Type B pancreatic cell (in vitro differentiated cells): Measurements from ENCODE around the gene KCNIP3. TPM values are rescaled to one million over a fixed set of nuclear protein-coding genes. Genes with fewer than 3 reads are reported as not detected.
A peak's percentile ranks its signal among the peaks of the same experiment; 100 is the strongest.

Experiments
- DNase-seq: peaks from one replicate; pipeline ENCODE4 v3.0.0; 2021; ENCODE audit warnings: mixed read lengths; ENCODE audit not compliant: unreplicated experiment; ENCODE audit errors: extremely low spot score
- H3K27ac Mint-ChIP-seq: 2 replicates; pipeline ENCODE4 v1.8.0; 2021; ENCODE audit warnings: mild to moderate bottlenecking, mixed read lengths
- H3K27me3 Mint-ChIP-seq: 2 replicates; pipeline ENCODE4 v1.8.0; 2021; ENCODE audit warnings: mixed read lengths
- H3K36me3 Mint-ChIP-seq: 2 replicates; pipeline ENCODE4 v1.8.0; 2021; ENCODE audit warnings: mixed read lengths
- H3K4me1 Mint-ChIP-seq: one replicate; pipeline ENCODE4 v1.8.0; 2021; ENCODE audit warnings: mixed read lengths; ENCODE audit not compliant: unreplicated experiment
- H3K4me3 Mint-ChIP-seq: 2 replicates; pipeline ENCODE4 v1.8.0; 2021; ENCODE audit warnings: mild to moderate bottlenecking, mixed read lengths
- H3K9me3 Mint-ChIP-seq: 2 replicates; pipeline ENCODE4 v1.8.0; 2021; ENCODE audit warnings: mixed read lengths
- CTCF ChIP-seq: fragments of 200-600 bp; sonication (generic); conservative IDR thresholded peaks from 2 replicates; pipeline ENCODE4 v1.5.0; 2021; ENCODE audit warnings: antibody characterized with exemption, mild to moderate bottlenecking
- total RNA-seq: library from RNA; stranded (reverse); gene quantifications from 2 replicates; pipeline ENCODE4 v1.2.1, GENCODE V29; 2021; ENCODE audit warnings: low replicate concordance

The KCNIP3 gene
- total RNA-seq, 1 donor from 2014 or later, result 5.3 TPM

GRCh38 chr2:95357717-95358280 is 60.7 kb downstream of the KCNIP3 start:
- DNase-seq, result peak; percentile 62
- Mint-ChIP-seq H3K4me1 (no peaks in the 10 kb centered on the region), H3K27me3 (peaks cover 22% of the 10 kb centered on the region), H3K9me3 (no peaks in the 10 kb centered on the region), H3K36me3 (no peaks in the 10 kb centered on the region), H3K4me3 (no peak overlapping the region), H3K27ac (no peak overlapping the region)
- no peak for TF ChIP-seq CTCF

- Mint-ChIP-seq H3K4me3 (no peak overlapping the region), H3K4me1 (no peaks in the 10 kb centered on the region), H3K9me3 (no peaks in the 10 kb centered on the region), H3K27me3 (peaks cover 29% of the 10 kb centered on the region), H3K36me3 (no peaks in the 10 kb centered on the region), H3K27ac (no peak overlapping the region)
- no peak for DNase-seq
- no peak for TF ChIP-seq CTCF
These were observed 61.9 kb downstream of the KCNIP3 start for GRCh38 chr2:95359031-95359430.

- no peaks in the 10 kb centered on the region for H3K4me1 Mint-ChIP-seq
- H3K4me3 Mint-ChIP-seq, result no peak overlapping the region
- DNase-seq, result peak; percentile 53
- no peaks in the 10 kb centered on the region for H3K9me3 Mint-ChIP-seq
- no peak overlapping the region for H3K27ac Mint-ChIP-seq
- TF ChIP-seq CTCF, result no peak
- peaks cover 28% of the 10 kb centered on the region for H3K27me3 Mint-ChIP-seq
- no peaks in the 10 kb centered on the region for H3K36me3 Mint-ChIP-seq
These were observed 62.4 kb downstream of the KCNIP3 start for GRCh38 chr2:95359501-95359930.

GRCh38 chr2:95361216-95361980 is 64.3 kb downstream of the KCNIP3 start:
- no peak overlapping the region for H3K27ac Mint-ChIP-seq
- peak; percentile 44 for DNase-seq
- TF ChIP-seq CTCF, result no peak
- no peaks in the 10 kb centered on the region for H3K4me1 Mint-ChIP-seq
- H3K9me3 Mint-ChIP-seq, result no peaks in the 10 kb centered on the region
- H3K36me3 Mint-ChIP-seq, result no peaks in the 10 kb centered on the region
- peaks cover 31% of the 10 kb centered on the region for H3K27me3 Mint-ChIP-seq
- no peak overlapping the region for H3K4me3 Mint-ChIP-seq

GRCh38 chr2:95362486-95362885 is 65.3 kb downstream of the KCNIP3 start:
- H3K9me3 Mint-ChIP-seq, result no peaks in the 10 kb centered on the region

More at GRCh38 chr2:95362486-95362885, 65.3 kb downstream of the KCNIP3 start:
- peak; percentile 47 for DNase-seq
- Mint-ChIP-seq H3K4me3 (no peak overlapping the region), H3K4me1 (no peaks in the 10 kb centered on the region), H3K36me3 (no peaks in the 10 kb centered on the region), H3K27ac (no peak overlapping the region), H3K27me3 (peaks cover 31% of the 10 kb centered on the region)
- no peak for TF ChIP-seq CTCF
